Ishikawa (cell line): ENCODE measurements around the gene ONECUT3.

Experiments used
- CEBPB ChIP-seq: IDR thresholded peaks from 2 replicates; pipeline ENCODE4 v1.6.1; 2012
- CREB1 ChIP-seq: IDR thresholded peaks from 2 replicates; pipeline ENCODE4 v1.6.1; 2012; ENCODE audit warnings: low read depth
- EGR1 ChIP-seq: IDR thresholded peaks from 2 replicates; pipeline ENCODE4 v1.6.1; 2012
- EP300 ChIP-seq: IDR thresholded peaks from 2 replicates; pipeline ENCODE4 v1.6.1; 2012; ENCODE audit warnings: borderline replicate concordance
- REST ChIP-seq: IDR thresholded peaks from 2 replicates; pipeline ENCODE4 v1.6.1; 2012; ENCODE audit warnings: low read depth, mild to moderate bottlenecking
- TAF1 ChIP-seq: IDR thresholded peaks from 2 replicates; pipeline ENCODE4 v1.6.1; 2012; ENCODE audit warnings: low read depth, mild to moderate bottlenecking
- USF1 ChIP-seq: IDR thresholded peaks from 2 replicates; pipeline ENCODE4 v1.6.1; 2012
- YY1 ChIP-seq: IDR thresholded peaks from 2 replicates; pipeline ENCODE4 v1.6.1; 2012; ENCODE audit warnings: low read depth

- TF ChIP-seq REST, result no peak
- TF ChIP-seq TAF1, result no peak
- TF ChIP-seq EP300, result no peak
- TF ChIP-seq EGR1, result no peak
- no peak for TF ChIP-seq USF1
- TF ChIP-seq CREB1, result no peak
- no peak for TF ChIP-seq YY1
- TF ChIP-seq CEBPB, result no peak
These were observed 27.9 kb upstream of the ONECUT3 start for GRCh38 chr19:1725100-1726064.
